Loucy (cell line): ENCODE measurements around the gene BTBD9.

ENCODE experiments used
- H2AFZ ChIP-seq: fragments of 200-600 bp; sonication (generic); 2 replicates; pipeline ENCODE4 v1.6.0; 2016; ENCODE audit warnings: antibody characterized with exemption, mild to moderate bottlenecking, low read length, moderate library complexity
- H3F3A ChIP-seq: fragments of 200-600 bp; 2 replicates; pipeline ENCODE4 v1.6.0; 2016; ENCODE audit warnings: antibody characterized with exemption, low read depth, mild to moderate bottlenecking
- H3K27me3 ChIP-seq: fragments of 200-600 bp; sonication (generic); 2 replicates; pipeline ENCODE4 v1.6.1; 2014; ENCODE audit warnings: low read length, mild to moderate bottlenecking; ENCODE audit not compliant: insufficient read depth, poor library complexity, severe bottlenecking
- H3K36me3 ChIP-seq: fragments of 200-600 bp; sonication (generic); 2 replicates; pipeline ENCODE4 v1.6.1; 2016; ENCODE audit warnings: low read length; ENCODE audit not compliant: insufficient read depth
- H3K4me1 ChIP-seq: fragments of 200-600 bp; sonication (generic); 2 replicates; pipeline ENCODE4 v1.5.1; 2014; ENCODE audit warnings: low read length, mild to moderate bottlenecking; ENCODE audit not compliant: insufficient read depth, poor library complexity, severe bottlenecking
- H3K4me2 ChIP-seq: fragments of 200-600 bp; sonication (generic); 2 replicates; pipeline ENCODE4 v1.6.0; 2014; ENCODE audit warnings: antibody characterized with exemption, low read length, low read depth, mild to moderate bottlenecking; ENCODE audit not compliant: poor library complexity, severe bottlenecking
- H3K4me3 ChIP-seq: fragments of 200-600 bp; sonication (generic); 2 replicates; pipeline ENCODE4 v1.5.1; 2014; ENCODE audit warnings: low read length, mild to moderate bottlenecking, mixed read lengths; ENCODE audit not compliant: poor library complexity, severe bottlenecking
- H3K79me2 ChIP-seq: fragments of 200-600 bp; sonication (generic); 2 replicates; pipeline ENCODE4 v1.6.1; 2014; ENCODE audit warnings: low read length; ENCODE audit not compliant: insufficient read depth
- H3K9ac ChIP-seq: fragments of 200-600 bp; sonication (generic); 2 replicates; pipeline ENCODE4 v1.6.0; 2014; ENCODE audit warnings: mild to moderate bottlenecking, low read depth, low read length, moderate library complexity; ENCODE audit not compliant: poor library complexity, severe bottlenecking
- H3K9me2 ChIP-seq: fragments of 200-600 bp; sonication (generic); replicated peaks from 2 replicates; pipeline ENCODE4 v1.6.1; 2016; ENCODE audit warnings: low read depth, low read length, mixed read lengths
- H3K9me3 ChIP-seq: fragments of 200-600 bp; sonication (generic); 2 replicates; pipeline ENCODE4 v1.6.1; 2014; ENCODE audit warnings: mild to moderate bottlenecking, antibody characterized with exemption, low read length, low read depth; ENCODE audit not compliant: insufficient read depth
- H4K20me1 ChIP-seq: fragments of 200-600 bp; sonication (generic); 2 replicates; pipeline ENCODE4 v1.6.0; 2014; ENCODE audit warnings: antibody characterized with exemption, low read length, mild to moderate bottlenecking; ENCODE audit not compliant: insufficient read depth, poor library complexity, severe bottlenecking
- EZH2phosphoT487 ChIP-seq: fragments of 200-600 bp; IDR thresholded peaks from 2 replicates; pipeline ENCODE4 v1.6.1; 2018; ENCODE audit warnings: antibody characterized with exemption, mild to moderate bottlenecking, moderate library complexity, borderline replicate concordance
- TF ChIP-seq, protein P1 (sequence below): fragments of 200-600 bp; sonication (generic); conservative IDR thresholded peaks from 2 replicates; pipeline ENCODE4 v1.5.1; 2014; ENCODE audit warnings: mild to moderate bottlenecking, antibody characterized with exemption, low read length

The BTBD9 gene

GRCh38 chr6:38404355-38404754 lies 235.4 kb downstream of the BTBD9 start:
- no peaks in the 10 kb centered on the region for H3K27me3 ChIP-seq
- no peaks in the 10 kb centered on the region for H3K4me1 ChIP-seq
- no peak overlapping the region for H3K4me2 ChIP-seq
- no peaks in the 10 kb centered on the region for H3F3A ChIP-seq
- H3K9me2 ChIP-seq, result no peaks in the 10 kb centered on the region
- no peaks in the 10 kb centered on the region for H3K9me3 ChIP-seq
- TF ChIP-seq, protein P1, sequence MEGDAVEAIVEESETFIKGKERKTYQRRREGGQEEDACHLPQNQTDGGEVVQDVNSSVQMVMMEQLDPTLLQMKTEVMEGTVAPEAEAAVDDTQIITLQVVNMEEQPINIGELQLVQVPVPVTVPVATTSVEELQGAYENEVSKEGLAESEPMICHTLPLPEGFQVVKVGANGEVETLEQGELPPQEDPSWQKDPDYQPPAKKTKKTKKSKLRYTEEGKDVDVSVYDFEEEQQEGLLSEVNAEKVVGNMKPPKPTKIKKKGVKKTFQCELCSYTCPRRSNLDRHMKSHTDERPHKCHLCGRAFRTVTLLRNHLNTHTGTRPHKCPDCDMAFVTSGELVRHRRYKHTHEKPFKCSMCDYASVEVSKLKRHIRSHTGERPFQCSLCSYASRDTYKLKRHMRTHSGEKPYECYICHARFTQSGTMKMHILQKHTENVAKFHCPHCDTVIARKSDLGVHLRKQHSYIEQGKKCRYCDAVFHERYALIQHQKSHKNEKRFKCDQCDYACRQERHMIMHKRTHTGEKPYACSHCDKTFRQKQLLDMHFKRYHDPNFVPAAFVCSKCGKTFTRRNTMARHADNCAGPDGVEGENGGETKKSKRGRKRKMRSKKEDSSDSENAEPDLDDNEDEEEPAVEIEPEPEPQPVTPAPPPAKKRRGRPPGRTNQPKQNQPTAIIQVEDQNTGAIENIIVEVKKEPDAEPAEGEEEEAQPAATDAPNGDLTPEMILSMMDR, result no peak
- TF ChIP-seq EZH2phosphoT487, result no peak
- no peaks in the 10 kb centered on the region for H4K20me1 ChIP-seq
- H3K79me2 ChIP-seq, result no peaks in the 10 kb centered on the region
- no peak overlapping the region for H3K9ac ChIP-seq
- H3K4me3 ChIP-seq, result no peak overlapping the region
- no peaks in the 10 kb centered on the region for H3K36me3 ChIP-seq
- no peak overlapping the region for H2AFZ ChIP-seq

DNA sequence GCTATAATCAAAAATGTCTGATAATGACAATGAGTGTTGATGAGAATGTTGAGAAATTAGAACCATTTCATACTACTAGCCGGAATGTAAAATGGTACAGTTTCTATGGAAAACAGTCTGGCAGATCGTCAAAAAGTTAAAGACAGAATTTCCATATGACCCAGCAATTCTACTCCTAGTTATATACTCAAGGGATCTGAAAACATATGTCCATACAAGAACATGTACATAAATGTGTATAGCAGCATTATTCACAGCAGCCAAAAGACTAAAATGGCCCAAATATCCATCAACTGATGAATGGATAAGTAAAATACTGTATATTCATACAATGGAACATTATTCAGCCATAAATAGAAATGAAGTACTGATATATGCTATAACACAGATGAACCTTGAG lies 236.2 kb downstream of the BTBD9 start:
- no peaks in the 10 kb centered on the region for H3K36me3 ChIP-seq
- no peaks in the 10 kb centered on the region for H3K4me1 ChIP-seq
- no peak overlapping the region for H3K9ac ChIP-seq
- no peak overlapping the region for H3K4me3 ChIP-seq
- TF ChIP-seq EZH2phosphoT487, result no peak
- TF ChIP-seq, protein P1, result no peak
- no peak overlapping the region for H3K4me2 ChIP-seq
- no peak overlapping the region for H2AFZ ChIP-seq
- H3K79me2 ChIP-seq, result no peaks in the 10 kb centered on the region
- no peaks in the 10 kb centered on the region for H3K27me3 ChIP-seq
- no peaks in the 10 kb centered on the region for H3K9me2 ChIP-seq
- no peaks in the 10 kb centered on the region for H3F3A ChIP-seq
- no peaks in the 10 kb centered on the region for H3K9me3 ChIP-seq
- H4K20me1 ChIP-seq, result no peaks in the 10 kb centered on the region

GRCh38 chr6:38400764-38401163 lies 239.0 kb downstream of the BTBD9 start:
- Histone ChIP-seq H3K27me3 (no peaks in the 10 kb centered on the region), H3K36me3 (no peaks in the 10 kb centered on the region), H3K4me1 (no peaks in the 10 kb centered on the region), H2AFZ (no peak overlapping the region), H3F3A (no peaks in the 10 kb centered on the region), H3K9me3 (no peaks in the 10 kb centered on the region), H3K79me2 (no peaks in the 10 kb centered on the region), H4K20me1 (no peaks in the 10 kb centered on the region), H3K9me2 (no peaks in the 10 kb centered on the region), H3K9ac (no peak overlapping the region), H3K4me2 (no peak overlapping the region), H3K4me3 (no peak overlapping the region)
- TF ChIP-seq EZH2phosphoT487, result no peak
- TF ChIP-seq, protein P1, result no peak
